Spleen (tissue), 11 donors: Measurements from ENCODE around the gene TCF3. TPM values are rescaled to one million over a fixed set of nuclear protein-coding genes. Genes with fewer than 3 reads are reported as not detected.

Source experiments
- DNase-seq: peaks from one replicate; pipeline ENCODE4 v3.0.0-alpha.2; 2020
- H3K27ac ChIP-seq, 8 donors: fragments of 200-600 bp; sonication (generic) in 7 of 8; 1 replicate in 4 of 8; 2 replicates in 4 of 8; pipeline versions ENCODE4 v1.5.0 to v1.8.0; 2016 to 2021; ENCODE audit warnings: inconsistent platforms in 4 of 8, mild to moderate bottlenecking in 4 of 8, moderate library complexity in 1 of 8
- H3K27me3 ChIP-seq, 7 donors: fragments of 200-600 bp; sonication (generic) in 6 of 7; replicated peaks in 1 of 7; 1 replicate in 4 of 7; 2 replicates in 3 of 7; pipeline versions ENCODE4 v1.5.0 to v1.8.0; 2016 to 2021; ENCODE audit warnings: inconsistent platforms in 3 of 7, mild to moderate bottlenecking in 1 of 7
- H3K36me3 ChIP-seq, 6 donors: fragments of 200-600 bp; sonication (generic) in 5 of 6; 1 replicate in 4 of 6; 2 replicates in 2 of 6; pipeline versions ENCODE4 v1.5.0 to v1.8.0; 2016 to 2021; ENCODE audit warnings: inconsistent platforms in 2 of 6
- H3K4me1 ChIP-seq, 6 donors: fragments of 200-600 bp; sonication (generic) in 5 of 6; 1 replicate in 3 of 6; 2 replicates in 3 of 6; pipeline versions ENCODE4 v1.5.0 to v1.8.0; 2016 to 2021; ENCODE audit warnings: inconsistent platforms in 3 of 6
- H3K4me3 ChIP-seq, 8 donors: fragments of 200-600 bp; sonication (generic) in 7 of 8; 1 replicate in 4 of 8; 2 replicates in 4 of 8; pipeline versions ENCODE4 v1.5.0 to v1.8.0; 2016 to 2021; ENCODE audit warnings: inconsistent platforms in 4 of 8, mild to moderate bottlenecking in 4 of 8, moderate library complexity in 2 of 8
- H3K9me3 ChIP-seq, 8 donors: fragments of 200-600 bp; sonication (generic) in 7 of 8; 1 replicate in 4 of 8; 2 replicates in 4 of 8; pipeline versions ENCODE4 v1.5.0 to v1.8.0; 2016 to 2021; ENCODE audit warnings: inconsistent platforms in 4 of 8
- CTCF ChIP-seq, 11 experiments: fragments of 200-600 bp in 7 of 11; fragments of 450-650 bp in 4 of 11; sonication (generic) in 4 of 11; IDR thresholded peaks in 8 of 11; conservative IDR thresholded peaks in 3 of 11; 1 replicate in 7 of 11; 2 replicates in 4 of 11; pipeline versions ENCODE4 v1.4.0 to v1.8.0; 2016 to 2021; ENCODE audit warnings: antibody characterized with exemption in 11 of 11, inconsistent platforms in 4 of 11, mild to moderate bottlenecking in 1 of 11
- POLR2A ChIP-seq, 3 donors: fragments of 450-650 bp; IDR thresholded peaks; one replicate each; pipeline ENCODE4 v1.5.1; 2017; ENCODE audit warnings: antibody characterized with exemption in 3 of 3, mild to moderate bottlenecking in 1 of 3
- POLR2AphosphoS5 ChIP-seq, 3 donors: sonication (generic); formaldehyde crosslinking; IDR thresholded peaks; one replicate each; pipeline ENCODE4 v1.5.1; 2017; ENCODE audit warnings: antibody characterized with exemption in 3 of 3
- WGBS, 5 donors: extraction: QIAGEN DNeasy Blood & Tissue Kit in 3 of 5; methylation state at CpG; one replicate each; pipeline versions ENCODE4 v1.1.5 to v1.1.7; 2013 to 2018; 5-methylcytosine and 5-hydroxymethylcytosine counted together
- intact Hi-C: fragments of 100-400 bp; cut with DNase I; formaldehyde crosslinking; loops from one replicate; pipeline ENCODE4 v1.15.0; 2023; ENCODE audit warnings: low total_unique reads
- polyA plus RNA-seq, 3 donors: library from polyadenylated mRNA; stranded (reverse); fragments of 200-250 nt; gene quantifications; one replicate each; pipeline ENCODE4 v1.2.1, GENCODE V29; 2013
- total RNA-seq, 7 donors: library from RNA; depleted of rRNA in 3 of 7; stranded (reverse); fragments of >200 nt in 3 of 7; fragmentation: NEBNext Ultra II Directional in 4 of 7; extraction: Animal tissue kit (Norgen Biotek cat#: 25700) in 4 of 7; gene quantifications; one replicate each; pipeline versions ENCODE4 v1.1.0 to v1.2.1, GENCODE V29; 2016 to 2021
- donor health status: healthy with polysubstance abuse.
- donor health status: DM: no; HTN: no; CAD: no; lungs with moderate emphysema.
- donor health status: DM: no; HTN: no; CAD: no.
- donor health status: Bipolar disorder and iron deficiency.
- donor health status: healthy.
- donor health status: DM: no; HTN: no; CAD: no.
- donor health status: DM: yes; HTN: yes; CAD: no.

The TCF3 gene
- total and polyA plus RNA-seq, 10 donors = 79.2 to 135 (median 100) TPM

- H3K36me3 ChIP-seq = no peaks in the 10 kb centered on the region
- DNase-seq = no peak
- H3K4me3 ChIP-seq = no peak overlapping the region
- peaks cover 0 to 96% (median 42%) of the 10 kb centered on the region in 7 donors for H3K27me3 ChIP-seq
- no peak for TF ChIP-seq POLR2A (IDR thresholded peaks at IDR 0.05)
- TF ChIP-seq CTCF (IDR thresholded peaks at IDR 0.05 in 8 of 11, conservative IDR thresholded peaks at IDR 0.05 in 3 of 11) = no peak
- H3K9me3 ChIP-seq = no peaks in the 10 kb centered on the region
- no peaks in the 10 kb centered on the region for H3K4me1 ChIP-seq
- intact Hi-C loops = no loop called here
- H3K27ac ChIP-seq = no peak overlapping the region
- WGBS, 5 donors = 76 to 81% (median 78%) methylated on average over 17 to 19 of the region's 19 CpGs
Measured at GRCh38 chr19:1683869-1684572, 31.6 kb upstream of the TCF3 start.

GRCh38 chr19:1680976-1681375 is 28.6 kb upstream of the TCF3 start:
- 79 to 87% (median 82%) methylated on average over 12 of the region's 12 CpGs for WGBS, 5 donors
- H3K27me3 ChIP-seq = peaks cover 0 to 96% (median 62%) of the 10 kb centered on the region in 7 donors
- no peak for DNase-seq

GRCh38 chr19:1678073-1678472 is 25.7 kb upstream of the TCF3 start:
- peaks cover 3 to 97% (median 77%) of the 10 kb centered on the region in 7 donors for H3K27me3 ChIP-seq
- 67 to 86% (median 77%) methylated on average over 2 of the region's 2 CpGs for WGBS, 5 donors
- TF ChIP-seq POLR2AphosphoS5 (IDR thresholded peaks at IDR 0.05) = no peak
- TF ChIP-seq POLR2A (IDR thresholded peaks at IDR 0.05) = no peak
- TF ChIP-seq CTCF (IDR thresholded peaks at IDR 0.05 in 8 of 11, conservative IDR thresholded peaks at IDR 0.05 in 3 of 11) = no peak

More at GRCh38 chr19:1680976-1681375, 28.6 kb upstream of the TCF3 start:
- H3K36me3 ChIP-seq = no peaks in the 10 kb centered on the region
- intact Hi-C loops = no loop called here
- no peak for TF ChIP-seq POLR2AphosphoS5 (IDR thresholded peaks at IDR 0.05)
- TF ChIP-seq CTCF (IDR thresholded peaks at IDR 0.05 in 8 of 11, conservative IDR thresholded peaks at IDR 0.05 in 3 of 11) = no peak
- no peak for TF ChIP-seq POLR2A (IDR thresholded peaks at IDR 0.05)
- peaks cover 0 to 5% (median under 1%) of the 10 kb centered on the region in 6 donors for H3K4me1 ChIP-seq
- no peak overlapping the region for H3K4me3 ChIP-seq
- H3K9me3 ChIP-seq = no peaks in the 10 kb centered on the region
- no peak overlapping the region for H3K27ac ChIP-seq

More at GRCh38 chr19:1678073-1678472, 25.7 kb upstream of the TCF3 start:
- H3K27ac ChIP-seq = no peak overlapping the region
- intact Hi-C loops = loop anchor here (10.0 kb wide), 2 partner anchors 53 to 87 kb away; no protein-coding TSS in a partner anchor
- DNase-seq = no peak
- peaks cover 0 to 14% (median 7%) of the 10 kb centered on the region in 6 donors for H3K4me1 ChIP-seq
- no peak overlapping the region for H3K4me3 ChIP-seq
- no peaks in the 10 kb centered on the region for H3K9me3 ChIP-seq
- no peaks in the 10 kb centered on the region for H3K36me3 ChIP-seq
